Erythroblast (primary cell): ENCODE measurements around the gene BPIFB4.

Experiments
- GATA1 ChIP-seq: IDR thresholded peaks from 2 replicates; pipeline ENCODE4 v1.6.1; 2011; ENCODE audit warnings: low read depth, mild to moderate bottlenecking, control low read depth, low read length, moderate library complexity
- POLR2A ChIP-seq: IDR thresholded peaks from 2 replicates; pipeline ENCODE4 v1.6.1; 2011; ENCODE audit warnings: mild to moderate bottlenecking, low read length

GRCh38 chr20:33037456-33037855, 42.0 kb upstream of the BPIFB4 start:
- TF ChIP-seq POLR2A: no peak
- no peak for TF ChIP-seq GATA1
